CD4-positive, alpha-beta T cell (primary cell): ENCODE data around the gene TRABD2B. TPM values are rescaled to one million over a fixed set of nuclear protein-coding genes. Genes with fewer than 3 reads are reported as not detected.

ENCODE experiments used
- ATAC-seq: fragments of 200-7000 bp; cut with Tn5 transposase; one replicate; pipeline ENCODE4 v1.10.0; 2022; ENCODE audit warnings: mild to moderate bottlenecking; ENCODE audit not compliant: poor library complexity
- CTCF ChIA-PET: fragments of 350-600 bp; sonication (Branson Sonifier 250); formaldehyde crosslinking; loops from one replicate; lab custom pipeline; 2021; ENCODE audit warnings: antibody characterized with exemption, inconsistent platforms; lab: Charles Lee
- POLR2A ChIA-PET: fragments of 350-600 bp; sonication (Branson Sonifier 250); formaldehyde crosslinking; loops from one replicate; lab custom pipeline; 2021; ENCODE audit warnings: antibody characterized with exemption, inconsistent platforms; lab: Charles Lee
- DNase-seq, 14 experiments: peaks; one replicate each; pipeline ENCODE4 v3.0.0-alpha.2; 2013 to 2020; ENCODE audit warnings: mixed read lengths in 2 of 14
- H3K27ac ChIP-seq, 2 donors: one replicate each; pipeline versions ENCODE4 v1.5.1 to v1.7.0; 2013; ENCODE audit warnings: low read length in 2 of 2, low read depth in 1 of 2, mild to moderate bottlenecking in 1 of 2
- H3K27me3 ChIP-seq, 2 experiments: 1 replicate in 1 of 2; 2 replicates in 1 of 2; pipeline versions ENCODE4 v1.6.1 to v1.7.0; 2013; ENCODE audit warnings: low read length in 2 of 2, control low read depth in 1 of 2, mild to moderate bottlenecking in 1 of 2, moderate library complexity in 1 of 2; ENCODE audit not compliant: insufficient read depth in 2 of 2, control insufficient read depth in 1 of 2
- H3K36me3 ChIP-seq: one replicate; pipeline ENCODE4 v1.6.1; 2013; ENCODE audit warnings: low read length, control low read depth; ENCODE audit not compliant: insufficient read depth
- H3K4me1 ChIP-seq: one replicate; pipeline ENCODE4 v1.6.1; 2013; ENCODE audit warnings: low read length, control low read depth; ENCODE audit not compliant: insufficient read depth
- H3K4me3 ChIP-seq: one replicate; pipeline ENCODE4 v1.5.1; 2013; ENCODE audit warnings: mild to moderate bottlenecking, low read length, moderate library complexity
- H3K9me3 ChIP-seq, 2 experiments: 1 replicate in 1 of 2; 2 replicates in 1 of 2; pipeline versions ENCODE4 v1.6.1 to v1.7.0; 2013; ENCODE audit warnings: low read length in 2 of 2, mild to moderate bottlenecking in 2 of 2, control low read depth in 1 of 2, moderate library complexity in 1 of 2; ENCODE audit not compliant: control insufficient read depth in 1 of 2, insufficient read depth in 1 of 2
- H3K27ac Mint-ChIP-seq: one replicate; pipeline ENCODE4 v1.8.0; 2020; ENCODE audit warnings: mixed read lengths
- H3K27me3 Mint-ChIP-seq: one replicate; pipeline ENCODE4 v1.8.0; 2021; ENCODE audit warnings: mixed read lengths
- H3K36me3 Mint-ChIP-seq: one replicate; pipeline ENCODE4 v1.8.0; 2021; ENCODE audit warnings: low read depth, mixed read lengths
- H3K4me1 Mint-ChIP-seq: one replicate; pipeline ENCODE4 v1.8.0; 2021; ENCODE audit warnings: low read depth, mixed read lengths
- H3K4me3 Mint-ChIP-seq: one replicate; pipeline ENCODE4 v1.8.0; 2020; ENCODE audit warnings: mild to moderate bottlenecking, mixed read lengths
- H3K9me3 Mint-ChIP-seq: one replicate; pipeline ENCODE4 v1.8.0; 2020; ENCODE audit warnings: mixed read lengths
- intact Hi-C, 2 experiments: fragments of 100-400 bp; cut with DNase I in 1 of 2; cut with micrococcal nuclease in 1 of 2; formaldehyde crosslinking; loops; one replicate each; pipeline versions ENCODE4 v1.15.1 to v1.9.0; 2023 to 2025; cut with DNase I, micrococcal nuclease
- total RNA-seq, 174 experiments: library from RNA in 2 of 174; stranded (reverse) in 2 of 174; gene quantifications; one replicate each; pipeline ENCODE4 v1.2.3 and lab custom pipeline; 2021 to 2026
- TF ChIP-seq, protein P1 (sequence below): fragments of 200-600 bp; IDR thresholded peaks from one replicate; pipeline ENCODE4 v1.8.0; 2022; ENCODE audit warnings: antibody characterized with exemption, mild to moderate bottlenecking

The TRABD2B gene
- total RNA-seq, 2 experiments from 2014 or later, result not detected

DNA sequence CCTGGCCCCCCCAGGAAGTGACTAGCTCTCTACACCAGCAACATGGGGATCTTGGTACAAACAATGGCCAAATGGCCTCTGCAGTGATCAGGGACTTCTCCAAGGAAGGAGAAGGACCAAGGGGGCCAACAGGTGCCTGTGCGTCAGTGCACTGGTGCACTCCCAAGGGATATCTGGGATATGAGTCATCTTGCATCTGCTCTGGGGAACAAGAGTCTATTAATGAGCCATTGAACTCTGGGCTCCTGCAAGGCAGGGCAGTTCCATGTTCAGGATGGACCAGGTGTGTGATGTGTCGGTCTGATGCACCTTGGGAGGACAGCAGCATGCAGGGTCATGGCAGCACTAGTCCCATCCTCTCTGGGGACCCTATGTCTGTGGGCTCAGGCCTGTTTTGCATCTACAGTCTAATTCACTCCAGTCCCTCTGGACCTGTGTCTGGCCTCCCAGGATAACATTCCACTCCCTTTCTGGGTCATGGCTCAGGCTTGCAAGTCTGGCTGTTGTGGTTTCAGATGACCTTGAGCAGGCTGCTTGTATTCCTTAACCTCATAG is 125.3 kb downstream of the TRABD2B start:
- Mint-ChIP-seq H3K4me3 (no peak overlapping the region), H3K36me3 (no peaks in the 10 kb centered on the region), H3K4me1 (no peaks in the 10 kb centered on the region), H3K27me3 (peaks cover 27% of the 10 kb centered on the region), H3K9me3 (no peaks in the 10 kb centered on the region), H3K27ac (no peak overlapping the region)
- Histone ChIP-seq H3K36me3 (no peaks in the 10 kb centered on the region), H3K4me1 (no peaks in the 10 kb centered on the region), H3K27me3 (no peaks in the 10 kb centered on the region), H3K9me3 (no peaks in the 10 kb centered on the region), H3K4me3 (no peak overlapping the region), H3K27ac (no peak overlapping the region)
- ATAC-seq (no peak), DNase-seq (no peak)
- CTCF ChIA-PET, result no interaction called here
- TF ChIP-seq, protein P1, sequence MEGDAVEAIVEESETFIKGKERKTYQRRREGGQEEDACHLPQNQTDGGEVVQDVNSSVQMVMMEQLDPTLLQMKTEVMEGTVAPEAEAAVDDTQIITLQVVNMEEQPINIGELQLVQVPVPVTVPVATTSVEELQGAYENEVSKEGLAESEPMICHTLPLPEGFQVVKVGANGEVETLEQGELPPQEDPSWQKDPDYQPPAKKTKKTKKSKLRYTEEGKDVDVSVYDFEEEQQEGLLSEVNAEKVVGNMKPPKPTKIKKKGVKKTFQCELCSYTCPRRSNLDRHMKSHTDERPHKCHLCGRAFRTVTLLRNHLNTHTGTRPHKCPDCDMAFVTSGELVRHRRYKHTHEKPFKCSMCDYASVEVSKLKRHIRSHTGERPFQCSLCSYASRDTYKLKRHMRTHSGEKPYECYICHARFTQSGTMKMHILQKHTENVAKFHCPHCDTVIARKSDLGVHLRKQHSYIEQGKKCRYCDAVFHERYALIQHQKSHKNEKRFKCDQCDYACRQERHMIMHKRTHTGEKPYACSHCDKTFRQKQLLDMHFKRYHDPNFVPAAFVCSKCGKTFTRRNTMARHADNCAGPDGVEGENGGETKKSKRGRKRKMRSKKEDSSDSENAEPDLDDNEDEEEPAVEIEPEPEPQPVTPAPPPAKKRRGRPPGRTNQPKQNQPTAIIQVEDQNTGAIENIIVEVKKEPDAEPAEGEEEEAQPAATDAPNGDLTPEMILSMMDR, result no peak
- POLR2A ChIA-PET, result interaction anchor here (0.6 kb wide), 1 partner anchor 777 kb away, joined by 3 read pairs; no protein-coding TSS in a partner anchor
- intact Hi-C loops, result no loop called here

- no peaks in the 10 kb centered on the region for H3K36me3 ChIP-seq
- DNase-seq (no peak), ATAC-seq (no peak)
- no peak overlapping the region for H3K4me3 ChIP-seq
- TF ChIP-seq, protein P1, result no peak
- POLR2A ChIA-PET, result interaction anchor here (0.6 kb wide), 1 partner anchor 777 kb away, joined by 3 read pairs; no protein-coding TSS in a partner anchor
- H3K27me3 Mint-ChIP-seq, result peaks cover 22% of the 10 kb centered on the region
- no peaks in the 10 kb centered on the region for H3K36me3 Mint-ChIP-seq
- H3K27ac ChIP-seq, result no peak overlapping the region
- CTCF ChIA-PET, result no interaction called here
- H3K9me3 ChIP-seq, result no peaks in the 10 kb centered on the region
- no peak overlapping the region for H3K27ac Mint-ChIP-seq
- no peak overlapping the region for H3K4me3 Mint-ChIP-seq
- intact Hi-C loops, result no loop called here
- H3K27me3 ChIP-seq, result no peaks in the 10 kb centered on the region
- H3K9me3 Mint-ChIP-seq, result no peaks in the 10 kb centered on the region
- no peaks in the 10 kb centered on the region for H3K4me1 Mint-ChIP-seq
- no peaks in the 10 kb centered on the region for H3K4me1 ChIP-seq
Observed at GRCh38 chr1:47870946-47871676, 126.1 kb downstream of the TRABD2B start.

DNA sequence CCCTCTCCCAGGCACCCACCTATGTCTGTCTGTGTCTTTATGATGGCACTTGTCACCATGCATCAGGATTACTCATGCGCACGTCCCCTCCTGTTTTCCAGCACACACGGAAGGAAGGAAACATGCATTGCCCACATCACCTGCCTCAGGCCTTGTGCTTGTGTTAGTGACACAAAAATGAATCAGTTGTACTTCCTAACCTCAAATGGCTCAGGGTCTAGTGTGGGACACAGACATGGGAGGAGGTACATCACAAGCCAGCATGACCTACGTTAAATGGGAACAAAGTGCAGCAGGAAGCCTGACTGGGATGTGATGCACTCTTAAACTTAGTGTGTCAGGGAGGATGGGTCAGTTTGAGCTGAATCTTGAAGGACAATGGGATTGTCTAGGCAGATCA is 126.7 kb downstream of the TRABD2B start:
- no peak for DNase-seq
- TF ChIP-seq, protein P1, result no peak
- Mint-ChIP-seq H3K27ac (no peak overlapping the region), H3K4me1 (no peaks in the 10 kb centered on the region), H3K9me3 (no peaks in the 10 kb centered on the region), H3K27me3 (peaks cover 17% of the 10 kb centered on the region), H3K4me3 (no peak overlapping the region), H3K36me3 (no peaks in the 10 kb centered on the region)
- Histone ChIP-seq H3K4me1 (no peaks in the 10 kb centered on the region), H3K36me3 (no peaks in the 10 kb centered on the region), H3K4me3 (no peak overlapping the region), H3K27me3 (no peaks in the 10 kb centered on the region), H3K9me3 (no peaks in the 10 kb centered on the region), H3K27ac (no peak overlapping the region)
- ChIA-PET POLR2A (no interaction called here), CTCF (no interaction called here)
- no peak for ATAC-seq
- intact Hi-C loops, result no loop called here
